Suprapubic skin (tissue), 4 donors: ENCODE results near the gene RMND5B.

Experiments used
- CTCF ChIP-seq, 2 donors: fragments of 200-600 bp in 1 of 2; fragments of 450-650 bp in 1 of 2; sonication (generic) in 1 of 2; IDR thresholded peaks; one replicate each; pipeline ENCODE4 v1.5.1; 2016 to 2019; ENCODE audit warnings: antibody characterized with exemption in 2 of 2, mild to moderate bottlenecking in 1 of 2, moderate library complexity in 1 of 2
- POLR2A ChIP-seq, 2 donors: fragments of 450-650 bp; IDR thresholded peaks; one replicate each; pipeline ENCODE4 v1.6.1; 2017; ENCODE audit warnings: antibody characterized with exemption in 2 of 2, mild to moderate bottlenecking in 2 of 2, moderate library complexity in 2 of 2
- POLR2AphosphoS5 ChIP-seq, 3 donors: sonication (generic); formaldehyde crosslinking; IDR thresholded peaks; one replicate each; pipeline ENCODE4 v1.6.1; 2017; ENCODE audit warnings: antibody characterized with exemption in 3 of 3

GRCh38 chr5:178141550-178141949 lies 10.7 kb downstream of the RMND5B start:
- TF ChIP-seq CTCF (IDR thresholded peaks at IDR 0.05) = no peak
- no peak for TF ChIP-seq POLR2AphosphoS5 (IDR thresholded peaks at IDR 0.05)
- no peak for TF ChIP-seq POLR2A (IDR thresholded peaks at IDR 0.05)
